CD4-positive, alpha-beta T cell (primary cell): ENCODE results near the gene VWF. TPM values are rescaled to one million over a fixed set of nuclear protein-coding genes. Genes with fewer than 3 reads are reported as not detected.

Experiments
- ATAC-seq: fragments of 200-7000 bp; cut with Tn5 transposase; one replicate; pipeline ENCODE4 v1.10.0; 2022; ENCODE audit warnings: mild to moderate bottlenecking; ENCODE audit not compliant: poor library complexity
- CTCF ChIA-PET: fragments of 350-600 bp; sonication (Branson Sonifier 250); formaldehyde crosslinking; loops from one replicate; lab custom pipeline; 2021; ENCODE audit warnings: antibody characterized with exemption, inconsistent platforms; lab: Charles Lee
- POLR2A ChIA-PET: fragments of 350-600 bp; sonication (Branson Sonifier 250); formaldehyde crosslinking; loops from one replicate; lab custom pipeline; 2021; ENCODE audit warnings: antibody characterized with exemption, inconsistent platforms; lab: Charles Lee
- DNase-seq, 14 experiments: peaks; one replicate each; pipeline ENCODE4 v3.0.0-alpha.2; 2013 to 2020; ENCODE audit warnings: mixed read lengths in 2 of 14
- H3K27ac ChIP-seq, 2 donors: one replicate each; pipeline versions ENCODE4 v1.5.1 to v1.7.0; 2013; ENCODE audit warnings: low read length in 2 of 2, low read depth in 1 of 2, mild to moderate bottlenecking in 1 of 2
- H3K27me3 ChIP-seq, 2 experiments: 1 replicate in 1 of 2; 2 replicates in 1 of 2; pipeline versions ENCODE4 v1.6.1 to v1.7.0; 2013; ENCODE audit warnings: low read length in 2 of 2, control low read depth in 1 of 2, mild to moderate bottlenecking in 1 of 2, moderate library complexity in 1 of 2; ENCODE audit not compliant: insufficient read depth in 2 of 2, control insufficient read depth in 1 of 2
- H3K36me3 ChIP-seq: one replicate; pipeline ENCODE4 v1.6.1; 2013; ENCODE audit warnings: low read length, control low read depth; ENCODE audit not compliant: insufficient read depth
- H3K4me1 ChIP-seq: one replicate; pipeline ENCODE4 v1.6.1; 2013; ENCODE audit warnings: low read length, control low read depth; ENCODE audit not compliant: insufficient read depth
- H3K4me3 ChIP-seq: one replicate; pipeline ENCODE4 v1.5.1; 2013; ENCODE audit warnings: mild to moderate bottlenecking, low read length, moderate library complexity
- H3K9me3 ChIP-seq, 2 experiments: 1 replicate in 1 of 2; 2 replicates in 1 of 2; pipeline versions ENCODE4 v1.6.1 to v1.7.0; 2013; ENCODE audit warnings: low read length in 2 of 2, mild to moderate bottlenecking in 2 of 2, control low read depth in 1 of 2, moderate library complexity in 1 of 2; ENCODE audit not compliant: control insufficient read depth in 1 of 2, insufficient read depth in 1 of 2
- H3K27ac Mint-ChIP-seq: one replicate; pipeline ENCODE4 v1.8.0; 2020; ENCODE audit warnings: mixed read lengths
- H3K27me3 Mint-ChIP-seq: one replicate; pipeline ENCODE4 v1.8.0; 2021; ENCODE audit warnings: mixed read lengths
- H3K36me3 Mint-ChIP-seq: one replicate; pipeline ENCODE4 v1.8.0; 2021; ENCODE audit warnings: low read depth, mixed read lengths
- H3K4me1 Mint-ChIP-seq: one replicate; pipeline ENCODE4 v1.8.0; 2021; ENCODE audit warnings: low read depth, mixed read lengths
- H3K4me3 Mint-ChIP-seq: one replicate; pipeline ENCODE4 v1.8.0; 2020; ENCODE audit warnings: mild to moderate bottlenecking, mixed read lengths
- H3K9me3 Mint-ChIP-seq: one replicate; pipeline ENCODE4 v1.8.0; 2020; ENCODE audit warnings: mixed read lengths
- intact Hi-C, 2 experiments: fragments of 100-400 bp; cut with DNase I in 1 of 2; cut with micrococcal nuclease in 1 of 2; formaldehyde crosslinking; loops; one replicate each; pipeline versions ENCODE4 v1.15.1 to v1.9.0; 2023 to 2025; cut with DNase I, micrococcal nuclease
- total RNA-seq, 174 experiments: library from RNA in 2 of 174; stranded (reverse) in 2 of 174; gene quantifications; one replicate each; pipeline ENCODE4 v1.2.3 and lab custom pipeline; 2021 to 2026
- TF ChIP-seq, protein P1 (sequence below): fragments of 200-600 bp; IDR thresholded peaks from one replicate; pipeline ENCODE4 v1.8.0; 2022; ENCODE audit warnings: antibody characterized with exemption, mild to moderate bottlenecking

The VWF gene
- total RNA-seq, 2 experiments from 2014 or later, result 0.20 TPM; not detected in 1

GRCh38 chr12:5900076-5900475 is 224.4 kb downstream of the VWF start:
- H3K4me1 Mint-ChIP-seq, result no peaks in the 10 kb centered on the region
- ChIA-PET CTCF (no interaction called here), POLR2A (no interaction called here)
- H3K27ac Mint-ChIP-seq, result no peak overlapping the region
- H3K4me1 ChIP-seq, result no peaks in the 10 kb centered on the region
- no peak overlapping the region for H3K4me3 Mint-ChIP-seq
- H3K9me3 ChIP-seq, result peaks cover 0 to 3% of the 10 kb centered on the region in 2 experiments
- no peaks in the 10 kb centered on the region for H3K36me3 ChIP-seq
- ATAC-seq (no peak), DNase-seq (no peak)
- H3K9me3 Mint-ChIP-seq, result no peaks in the 10 kb centered on the region
- peaks cover 73% of the 10 kb centered on the region for H3K27me3 Mint-ChIP-seq
- TF ChIP-seq, protein P1, sequence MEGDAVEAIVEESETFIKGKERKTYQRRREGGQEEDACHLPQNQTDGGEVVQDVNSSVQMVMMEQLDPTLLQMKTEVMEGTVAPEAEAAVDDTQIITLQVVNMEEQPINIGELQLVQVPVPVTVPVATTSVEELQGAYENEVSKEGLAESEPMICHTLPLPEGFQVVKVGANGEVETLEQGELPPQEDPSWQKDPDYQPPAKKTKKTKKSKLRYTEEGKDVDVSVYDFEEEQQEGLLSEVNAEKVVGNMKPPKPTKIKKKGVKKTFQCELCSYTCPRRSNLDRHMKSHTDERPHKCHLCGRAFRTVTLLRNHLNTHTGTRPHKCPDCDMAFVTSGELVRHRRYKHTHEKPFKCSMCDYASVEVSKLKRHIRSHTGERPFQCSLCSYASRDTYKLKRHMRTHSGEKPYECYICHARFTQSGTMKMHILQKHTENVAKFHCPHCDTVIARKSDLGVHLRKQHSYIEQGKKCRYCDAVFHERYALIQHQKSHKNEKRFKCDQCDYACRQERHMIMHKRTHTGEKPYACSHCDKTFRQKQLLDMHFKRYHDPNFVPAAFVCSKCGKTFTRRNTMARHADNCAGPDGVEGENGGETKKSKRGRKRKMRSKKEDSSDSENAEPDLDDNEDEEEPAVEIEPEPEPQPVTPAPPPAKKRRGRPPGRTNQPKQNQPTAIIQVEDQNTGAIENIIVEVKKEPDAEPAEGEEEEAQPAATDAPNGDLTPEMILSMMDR, result no peak
- intact Hi-C loops, result no loop called here
- peaks cover 4 to 24% of the 10 kb centered on the region in 2 experiments for H3K27me3 ChIP-seq
- no peak overlapping the region for H3K27ac ChIP-seq
- no peaks in the 10 kb centered on the region for H3K36me3 Mint-ChIP-seq
- no peak overlapping the region for H3K4me3 ChIP-seq

DNA sequence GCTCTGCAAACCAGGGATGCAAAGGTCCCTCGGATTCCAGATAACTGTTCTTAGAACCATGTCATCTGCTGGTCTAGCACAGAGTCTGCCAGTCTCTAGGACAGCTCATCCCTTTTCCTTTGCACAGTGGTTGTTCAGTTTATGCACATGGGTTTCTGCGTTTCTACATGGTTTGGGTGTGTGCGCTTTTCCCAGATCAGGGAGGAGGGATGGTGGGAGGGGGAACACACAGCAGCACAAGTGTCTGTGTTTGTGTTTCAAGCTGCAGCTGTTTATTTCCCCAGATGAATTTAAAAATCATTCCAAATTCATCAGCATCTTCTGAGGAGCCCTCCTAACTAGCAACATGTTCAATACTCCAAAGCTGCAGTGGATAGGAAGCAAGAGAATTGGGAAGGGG is 224.8 kb downstream of the VWF start:
- ChIA-PET CTCF (no interaction called here), POLR2A (no interaction called here)
- Histone ChIP-seq H3K27ac (no peak overlapping the region), H3K4me1 (no peaks in the 10 kb centered on the region), H3K4me3 (no peak overlapping the region), H3K27me3 (peaks cover 4 to 24% of the 10 kb centered on the region in 2 experiments), H3K36me3 (no peaks in the 10 kb centered on the region), H3K9me3 (peaks cover 0 to 3% of the 10 kb centered on the region in 2 experiments)
- H3K4me3 Mint-ChIP-seq, result no peak overlapping the region
- H3K27ac Mint-ChIP-seq, result no peak overlapping the region
- TF ChIP-seq, protein P1, result no peak
- ATAC-seq (no peak), DNase-seq (no peak)
- no peaks in the 10 kb centered on the region for H3K36me3 Mint-ChIP-seq
- peaks cover 73% of the 10 kb centered on the region for H3K27me3 Mint-ChIP-seq
- H3K4me1 Mint-ChIP-seq, result no peaks in the 10 kb centered on the region
- intact Hi-C loops, result no loop called here
- no peaks in the 10 kb centered on the region for H3K9me3 Mint-ChIP-seq

GRCh38 chr12:5898874-5899273 is 225.6 kb downstream of the VWF start:
- intact Hi-C loops, result no loop called here
- Mint-ChIP-seq H3K27me3 (peaks cover 74% of the 10 kb centered on the region), H3K36me3 (no peaks in the 10 kb centered on the region), H3K4me3 (no peak overlapping the region), H3K9me3 (no peaks in the 10 kb centered on the region), H3K4me1 (no peaks in the 10 kb centered on the region), H3K27ac (no peak overlapping the region)
- ATAC-seq, result no peak
- CTCF ChIA-PET, result no interaction called here
- Histone ChIP-seq H3K4me3 (no peak overlapping the region), H3K4me1 (no peaks in the 10 kb centered on the region), H3K27ac (no peak overlapping the region), H3K9me3 (no peaks in the 10 kb centered on the region), H3K27me3 (peaks cover 4 to 24% of the 10 kb centered on the region in 2 experiments), H3K36me3 (no peaks in the 10 kb centered on the region)
- TF ChIP-seq, protein P1, result no peak
- DNase-seq, result no peak
- POLR2A ChIA-PET, result no interaction called here

Other genes starting within 250 kb of the VWF start
- gene ANO2, start 179.4 kb downstream of the VWF start, total RNA-seq, result not detected
- under 1 TPM; 0.36 to 0.66 TPM for gene CD9, start 75.7 kb upstream of the VWF start, total RNA-seq
- not detected for gene PLEKHG6, start 186.0 kb upstream of the VWF start, total RNA-seq
- 10 to 100 TPM; 16.3 to 19.2 TPM for gene TNFRSF1A, start 217.4 kb upstream of the VWF start, total RNA-seq